Common myeloid progenitor, CD34-positive (primary cell): ENCODE results near the gene SLX9.
A peak's percentile ranks its signal among the peaks of the same experiment; 100 is the strongest.

Experiments
- CTCF ChIA-PET: fragments of 350-600 bp; sonication (Branson Sonifier 250); formaldehyde crosslinking; loops from one replicate; lab custom pipeline; 2021; ENCODE audit warnings: antibody characterized with exemption; lab: Charles Lee
- POLR2A ChIA-PET: fragments of 350-600 bp; sonication (Branson Sonifier 250); formaldehyde crosslinking; loops from one replicate; lab custom pipeline; 2021; ENCODE audit warnings: antibody characterized with exemption; lab: Charles Lee
- DNase-seq, 3 donors: peaks; one replicate each; pipeline versions ENCODE4 v3.0.0 to v3.0.0-alpha.2; 2013
- H3K27ac ChIP-seq, 2 experiments: 1 replicate in 1 of 2; 2 replicates in 1 of 2; pipeline ENCODE4 v1.7.0; 2013; ENCODE audit warnings: inconsistent platforms in 2 of 2, low read length in 2 of 2, mild to moderate bottlenecking in 2 of 2, low read depth in 1 of 2, moderate library complexity in 1 of 2; ENCODE audit not compliant: severe bottlenecking in 2 of 2, insufficient read depth in 1 of 2, poor library complexity in 1 of 2
- H3K27me3 ChIP-seq, 5 experiments: replicated peaks in 2 of 5; 1 replicate in 3 of 5; 2 replicates in 2 of 5; pipeline versions ENCODE4 v1.6.1 to v1.7.0; 2013; ENCODE audit warnings: low read length in 4 of 5, mild to moderate bottlenecking in 2 of 5, moderate library complexity in 2 of 5, inconsistent platforms in 1 of 5; ENCODE audit not compliant: insufficient read depth in 5 of 5, control insufficient read depth in 4 of 5
- H3K36me3 ChIP-seq, 4 experiments: 1 replicate in 2 of 4; 2 replicates in 2 of 4; pipeline versions ENCODE4 v1.6.1 to v1.7.0; 2013; ENCODE audit warnings: low read length in 3 of 4, control low read depth in 1 of 4, mild to moderate bottlenecking in 1 of 4; ENCODE audit not compliant: control insufficient read depth in 4 of 4, insufficient read depth in 4 of 4
- H3K4me1 ChIP-seq, 4 experiments: 1 replicate in 3 of 4; 2 replicates in 1 of 4; pipeline versions ENCODE4 v1.6.1 to v1.7.1; 2013; ENCODE audit warnings: low read length in 3 of 4, mild to moderate bottlenecking in 3 of 4, control low read depth in 1 of 4, inconsistent platforms in 1 of 4, moderate library complexity in 1 of 4; ENCODE audit not compliant: control insufficient read depth in 4 of 4, insufficient read depth in 4 of 4; ENCODE audit errors: control extremely low read depth in 1 of 4
- H3K4me3 ChIP-seq, 7 experiments: 1 replicate in 4 of 7; 2 replicates in 3 of 7; pipeline versions ENCODE4 v1.5.1 to v1.7.0; 2013; ENCODE audit warnings: mild to moderate bottlenecking in 7 of 7, low read length in 6 of 7, moderate library complexity in 6 of 7, inconsistent platforms in 2 of 7, low read depth in 2 of 7, control low read depth in 1 of 7; ENCODE audit not compliant: insufficient read depth in 4 of 7, control insufficient read depth in 1 of 7; ENCODE audit errors: extremely low read depth in 1 of 7
- H3K9me3 ChIP-seq, 5 experiments: 1 replicate in 4 of 5; 2 replicates in 1 of 5; pipeline versions ENCODE4 v1.6.1 to v1.7.1; 2013; ENCODE audit warnings: low read length in 4 of 5, mild to moderate bottlenecking in 2 of 5, inconsistent platforms in 1 of 5, low read depth in 1 of 5, moderate library complexity in 1 of 5; ENCODE audit not compliant: control insufficient read depth in 4 of 5, insufficient read depth in 2 of 5; ENCODE audit errors: control extremely low read depth in 1 of 5
- WGBS: methylation state at CpG from one replicate; pipeline ENCODE4 v1.1.5; 2013; ENCODE audit not compliant: insufficient coverage; 5-methylcytosine and 5-hydroxymethylcytosine counted together

SLX9 gene

GRCh38 chr21:44977616-44978340 is 37.9 kb downstream of the SLX9 start:
- Histone ChIP-seq H3K9me3 (no peaks in the 10 kb centered on the region), H3K27ac (no peak overlapping the region), H3K4me1 (peaks cover 0 to 5% (median 2%) of the 10 kb centered on the region in 4 experiments), H3K27me3 (no peaks in the 10 kb centered on the region), H3K36me3 (peaks cover 0 to 35% (median 19%) of the 10 kb centered on the region in 4 experiments), H3K4me3 (no peak overlapping the region)
- DNase-seq = no peak
- 98% methylated on average over 20 of the region's 22 CpGs for WGBS
- CTCF ChIA-PET = interaction anchor here (0.6 kb wide), 2 partner anchors 28 to 152 kb away, joined by 3 read pairs; no protein-coding TSS in a partner anchor
- POLR2A ChIA-PET = no interaction called here

GRCh38 chr21:44979687-44980561 is 40.1 kb downstream of the SLX9 start:
- Histone ChIP-seq H3K9me3 (no peaks in the 10 kb centered on the region), H3K27me3 (no peaks in the 10 kb centered on the region), H3K36me3 (peaks cover 0 to 27% (median 12%) of the 10 kb centered on the region in 4 experiments), H3K4me3 (no peak overlapping the region), H3K27ac (no peak overlapping the region), H3K4me1 (peaks cover 0 to 7% (median 3%) of the 10 kb centered on the region in 4 experiments)
- ChIA-PET POLR2A (no interaction called here), CTCF (no interaction called here)
- DNase-seq = no peak
- WGBS = 96% methylated on average over 20 of the region's 20 CpGs

- H3K4me1 ChIP-seq = peaks cover 0 to 7% (median 3%) of the 10 kb centered on the region in 4 experiments
- H3K4me3 ChIP-seq = no peak overlapping the region
- H3K36me3 ChIP-seq = peaks cover 0 to 19% (median 3%) of the 10 kb centered on the region in 4 experiments
- peak in 2 of 3 donors; percentile 57 to 74 for DNase-seq
- WGBS = 81% methylated on average over 36 of the region's 38 CpGs
- no peak overlapping the region for H3K27ac ChIP-seq
- POLR2A ChIA-PET = no interaction called here
- peaks cover 0 to 3% (median 0%) of the 10 kb centered on the region in 5 experiments for H3K27me3 ChIP-seq
- CTCF ChIA-PET = no interaction called here
- no peaks in the 10 kb centered on the region for H3K9me3 ChIP-seq
Measured at GRCh38 chr21:44980562-44981489, 41.0 kb downstream of the SLX9 start.

- Histone ChIP-seq H3K27me3 (peaks cover 0 to 3% (median 0%) of the 10 kb centered on the region in 5 experiments), H3K27ac (no peak overlapping the region), H3K4me1 (peaks cover 0 to 7% (median 3%) of the 10 kb centered on the region in 4 experiments), H3K36me3 (peaks cover 0 to 5% (median 1%) of the 10 kb centered on the region in 4 experiments), H3K9me3 (no peaks in the 10 kb centered on the region), H3K4me3 (no peak overlapping the region)
- ChIA-PET POLR2A (no interaction called here), CTCF (no interaction called here)
- DNase-seq = no peak
- 87% methylated on average over 39 of the region's 41 CpGs for WGBS
Measured at GRCh38 chr21:44982558-44983250, 42.9 kb downstream of the SLX9 start.

DNA sequence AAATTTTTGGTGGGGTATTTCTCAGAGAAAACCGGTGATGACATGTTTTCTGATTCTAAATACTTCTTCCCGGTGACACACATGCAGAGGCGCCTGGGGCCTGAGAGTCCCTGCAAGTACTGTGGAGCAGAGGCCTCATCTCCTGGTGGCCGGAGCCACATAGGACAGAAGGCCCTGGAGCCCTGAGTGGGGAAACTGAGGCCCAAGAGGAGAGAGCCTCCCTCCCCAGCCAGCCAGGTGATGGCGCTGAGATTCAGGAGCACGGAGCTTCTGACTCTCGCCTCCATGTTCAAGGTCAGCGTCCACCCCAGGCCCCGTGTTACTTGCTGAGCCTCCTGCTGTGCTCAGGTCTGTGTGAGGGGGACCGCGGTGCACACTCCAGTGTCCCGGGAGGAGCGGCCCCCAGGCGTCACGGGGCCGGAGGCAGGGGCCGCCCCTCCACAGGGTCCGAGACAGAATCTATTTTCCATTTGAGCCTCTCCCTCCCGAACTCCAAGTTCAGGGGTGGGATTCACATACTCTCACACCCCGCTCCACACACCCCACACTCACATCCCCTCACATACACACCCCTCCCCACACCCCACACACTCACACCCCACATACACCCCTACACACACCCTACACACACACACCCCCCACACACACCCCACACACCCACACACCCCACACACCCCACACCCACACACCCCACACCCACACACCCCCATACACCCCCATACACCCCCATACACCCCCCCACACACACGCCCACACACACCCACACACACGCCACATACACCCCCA is 43.8 kb downstream of the SLX9 start:
- Histone ChIP-seq H3K4me1 (peaks cover 0 to 7% (median 3%) of the 10 kb centered on the region in 4 experiments), H3K27me3 (peaks cover 0 to 3% (median 0%) of the 10 kb centered on the region in 5 experiments), H3K36me3 (peaks cover 0 to 2% (median 1%) of the 10 kb centered on the region in 4 experiments), H3K4me3 (no peak overlapping the region), H3K9me3 (no peaks in the 10 kb centered on the region), H3K27ac (no peak overlapping the region)
- CTCF ChIA-PET = interaction anchor here (0.9 to 1.6 kb wide), 2 partner anchors 145 to 154 kb away, joined by 3 to 4 read pairs; no protein-coding TSS in a partner anchor
- WGBS = 94% methylated on average over 15 of the region's 22 CpGs
- POLR2A ChIA-PET = no interaction called here
- no peak for DNase-seq
